SK-N-SH (cell line): ENCODE data around the gene MPST.

Source experiments
- CTCF ChIP-seq: fragments of 200-600 bp; sonication (generic); IDR thresholded peaks from 2 replicates; pipeline ENCODE4 v1.6.1; 2017; ENCODE audit warnings: antibody characterized with exemption, mild to moderate bottlenecking, moderate library complexity
- FOXJ3 ChIP-seq: sonication (generic); formaldehyde crosslinking; IDR thresholded peaks from 2 replicates; pipeline ENCODE4 v1.5.1; 2020; ENCODE audit warnings: mild to moderate bottlenecking, missing genetic modification reagents
- GATA2 ChIP-seq: sonication (generic); formaldehyde crosslinking; IDR thresholded peaks from 2 replicates; pipeline ENCODE4 v1.5.0; 2020; ENCODE audit warnings: mild to moderate bottlenecking, missing genetic modification reagents
- NFIC ChIP-seq: IDR thresholded peaks from 2 replicates; pipeline ENCODE4 v1.4.0; 2012; ENCODE audit warnings: borderline replicate concordance
- NRF1 ChIP-seq: IDR thresholded peaks from 2 replicates; pipeline ENCODE4 v1.6.1; 2012; ENCODE audit warnings: low read depth, mild to moderate bottlenecking, low read length
- PBX3 ChIP-seq: IDR thresholded peaks from 2 replicates; pipeline ENCODE4; 2012
- POLR2AphosphoS5 ChIP-seq: IDR thresholded peaks from 2 replicates; pipeline ENCODE4 v1.6.1; 2012; ENCODE audit warnings: low read depth, low read length
- RAD21 ChIP-seq: IDR thresholded peaks from 2 replicates; pipeline ENCODE4 v1.6.1; 2012; ENCODE audit warnings: mild to moderate bottlenecking, low read length
- RFX5 ChIP-seq: IDR thresholded peaks from 2 replicates; pipeline ENCODE4 v1.6.1; 2012; ENCODE audit warnings: mild to moderate bottlenecking, improper control_type of control experiment, low read length
- SIN3A ChIP-seq: IDR thresholded peaks from 2 replicates; pipeline ENCODE4 v1.6.1; 2012; ENCODE audit warnings: low read depth, mild to moderate bottlenecking, low read length, moderate library complexity, borderline replicate concordance
- TEAD4 ChIP-seq: IDR thresholded peaks from 2 replicates; pipeline ENCODE4 v1.4.0; 2012; ENCODE audit warnings: mild to moderate bottlenecking, borderline replicate concordance; ENCODE audit not compliant: insufficient read depth
- USF1 ChIP-seq: IDR thresholded peaks from 2 replicates; pipeline ENCODE4 v1.4.0; 2012; ENCODE audit warnings: low read depth, borderline replicate concordance
- YY1 ChIP-seq: IDR thresholded peaks from 2 replicates; pipeline ENCODE4 v1.4.0; 2012; ENCODE audit warnings: low read depth, mild to moderate bottlenecking

GRCh38 chr22:37032134-37032534 lies 12.6 kb downstream of the MPST start:
- no peak for TF ChIP-seq NRF1
- no peak for TF ChIP-seq YY1
- no peak for TF ChIP-seq CTCF
- TF ChIP-seq NFIC, result no peak
- TF ChIP-seq TEAD4, result no peak
- no peak for TF ChIP-seq POLR2AphosphoS5
- no peak for TF ChIP-seq USF1
- TF ChIP-seq FOXJ3 (CRISPR knock-in tag), result no peak
- no peak for TF ChIP-seq RAD21
- TF ChIP-seq PBX3, result no peak
- no peak for TF ChIP-seq GATA2 (CRISPR knock-in tag)
- TF ChIP-seq RFX5, result no peak
- TF ChIP-seq SIN3A, result no peak
